ENCODE data around the gene TCF4. TPM values are rescaled to one million over a fixed set of nuclear protein-coding genes. Genes with fewer than 3 reads are reported as not detected.

Gene TCF4
- total RNA-seq, 1 experiment from 2014 or later = 55.8 TPM

- H3K9me3 ChIP-seq (replicated peaks) = no peaks in the 10 kb centered on the region
- H3K4me3 ChIP-seq = no peak overlapping the region
- H3K4me1 ChIP-seq (replicated peaks) = peaks cover 37% of the 10 kb centered on the region
- DNase-seq (ENCODE audit: low read depth in 1 of 2, low spot score in 2 of 2) = no peak
- no peak overlapping the region for H3K27ac ChIP-seq
- no peaks in the 10 kb centered on the region for H3K27me3 ChIP-seq (replicated peaks)
- H3K36me3 ChIP-seq = peaks cover 11% of the 10 kb centered on the region
Measured at GRCh38 chr18:55249550-55249949, 338.4 kb downstream of the TCF4 start.

GRCh38 chr18:55248495-55248894 is 339.5 kb downstream of the TCF4 start:
- no peak for DNase-seq (ENCODE audit: low read depth in 1 of 2, low spot score in 2 of 2)
- Histone ChIP-seq H3K27ac (no peak overlapping the region), H3K27me3 (replicated peaks) (no peaks in the 10 kb centered on the region), H3K36me3 (peaks cover 5% of the 10 kb centered on the region), H3K4me3 (no peak overlapping the region), H3K4me1 (replicated peaks) (peaks cover 37% of the 10 kb centered on the region), H3K9me3 (replicated peaks) (no peaks in the 10 kb centered on the region)

GRCh38 chr18:55247032-55247431 is 341.0 kb downstream of the TCF4 start:
- H3K27ac ChIP-seq = no peak overlapping the region
- peaks cover 24% of the 10 kb centered on the region for H3K4me1 ChIP-seq (replicated peaks)

GRCh38 chr18:55246278-55246677 is 341.7 kb downstream of the TCF4 start:
- DNase-seq (ENCODE audit: low read depth in 1 of 2, low spot score in 2 of 2) = no peak
- H3K9me3 ChIP-seq (replicated peaks) = no peaks in the 10 kb centered on the region
- no peaks in the 10 kb centered on the region for H3K27me3 ChIP-seq (replicated peaks)
- H3K4me1 ChIP-seq (replicated peaks) = peaks cover 16% of the 10 kb centered on the region
- no peak overlapping the region for H3K27ac ChIP-seq
- H3K4me3 ChIP-seq = no peak overlapping the region
- peaks cover 6% of the 10 kb centered on the region; the same call in 1 of the 2 replicates for H3K36me3 ChIP-seq

More at GRCh38 chr18:55247032-55247431, 341.0 kb downstream of the TCF4 start:
- H3K27me3 ChIP-seq (replicated peaks) = no peaks in the 10 kb centered on the region
- no peak for DNase-seq (ENCODE audit: low read depth in 1 of 2, low spot score in 2 of 2)
- peaks cover 6% of the 10 kb centered on the region; the same call in 1 of the 2 replicates for H3K36me3 ChIP-seq
- H3K4me3 ChIP-seq = no peak overlapping the region
- no peaks in the 10 kb centered on the region for H3K9me3 ChIP-seq (replicated peaks)

- Histone ChIP-seq H3K4me3 (no peak overlapping the region), H3K36me3 (peaks cover 6% of the 10 kb centered on the region; the same call in 1 of the 2 replicates), H3K27ac (no peak overlapping the region), H3K27me3 (replicated peaks) (no peaks in the 10 kb centered on the region), H3K4me1 (replicated peaks) (peaks cover 5% of the 10 kb centered on the region), H3K9me3 (replicated peaks) (no peaks in the 10 kb centered on the region)
- DNase-seq (ENCODE audit: low read depth in 1 of 2, low spot score in 2 of 2) = no peak
Measured at GRCh38 chr18:55245211-55245614, 342.8 kb downstream of the TCF4 start.

GRCh38 chr18:55244546-55244945 is 343.4 kb downstream of the TCF4 start:
- Histone ChIP-seq H3K4me1 (replicated peaks) (peaks cover 5% of the 10 kb centered on the region), H3K4me3 (no peak overlapping the region), H3K27me3 (replicated peaks) (no peaks in the 10 kb centered on the region), H3K36me3 (peaks cover 6% of the 10 kb centered on the region; the same call in 1 of the 2 replicates), H3K27ac (no peak overlapping the region), H3K9me3 (replicated peaks) (no peaks in the 10 kb centered on the region)
- DNase-seq (ENCODE audit: low read depth in 1 of 2, low spot score in 2 of 2) = no peak

- Histone ChIP-seq H3K9me3 (replicated peaks) (no peaks in the 10 kb centered on the region), H3K4me3 (no peak overlapping the region), H3K27me3 (replicated peaks) (no peaks in the 10 kb centered on the region), H3K4me1 (replicated peaks) (peaks cover 5% of the 10 kb centered on the region), H3K27ac (no peak overlapping the region), H3K36me3 (peaks cover 6% of the 10 kb centered on the region; the same call in 1 of the 2 replicates)
- DNase-seq (ENCODE audit: low read depth in 1 of 2, low spot score in 2 of 2) = no peak
Measured at GRCh38 chr18:55243857-55244256, 344.1 kb downstream of the TCF4 start.

- DNase-seq (ENCODE audit: low read depth in 1 of 2, low spot score in 2 of 2) = no peak
- Histone ChIP-seq H3K27me3 (replicated peaks) (no peaks in the 10 kb centered on the region), H3K9me3 (replicated peaks) (no peaks in the 10 kb centered on the region), H3K4me3 (no peak overlapping the region), H3K27ac (no peak overlapping the region), H3K36me3 (peaks cover 6% of the 10 kb centered on the region; the same call in 1 of the 2 replicates), H3K4me1 (replicated peaks) (peaks cover 5% of the 10 kb centered on the region)
Measured at GRCh38 chr18:55243255-55243654, 344.7 kb downstream of the TCF4 start.

- H3K27ac ChIP-seq = no peak overlapping the region
- no peaks in the 10 kb centered on the region for H3K9me3 ChIP-seq (replicated peaks)
- H3K4me1 ChIP-seq (replicated peaks) = no peaks in the 10 kb centered on the region
- peaks cover 6% of the 10 kb centered on the region for H3K36me3 ChIP-seq
- DNase-seq (ENCODE audit: low read depth in 1 of 2, low spot score in 2 of 2) = no peak
- no peak overlapping the region for H3K4me3 ChIP-seq
- no peaks in the 10 kb centered on the region for H3K27me3 ChIP-seq (replicated peaks)
Measured at GRCh38 chr18:55240978-55241377, 347.0 kb downstream of the TCF4 start.

- peaks cover 7% of the 10 kb centered on the region for H3K36me3 ChIP-seq
- 0 out of 2 replicates have a peak, but pooled peaks cover 1% of the 10 kb centered on the region for H3K4me1 ChIP-seq (replicated peaks)
- no peaks in the 10 kb centered on the region for H3K9me3 ChIP-seq (replicated peaks)
- DNase-seq (ENCODE audit: low read depth in 1 of 2, low spot score in 2 of 2) = no peak
- no peaks in the 10 kb centered on the region for H3K27me3 ChIP-seq (replicated peaks)
- no peak overlapping the region for H3K27ac ChIP-seq
- H3K4me3 ChIP-seq = no peak overlapping the region
Measured at GRCh38 chr18:55239740-55240139, 348.3 kb downstream of the TCF4 start.

GRCh38 chr18:55237660-55238059 is 350.3 kb downstream of the TCF4 start:
- no peak overlapping the region for H3K4me3 ChIP-seq
- no peak overlapping the region for H3K27ac ChIP-seq
- 0 out of 2 replicates have a peak, but pooled peaks cover 3% of the 10 kb centered on the region for H3K4me1 ChIP-seq (replicated peaks)
- H3K36me3 ChIP-seq = peaks cover 15% of the 10 kb centered on the region
- no peak for DNase-seq (ENCODE audit: low read depth in 1 of 2, low spot score in 2 of 2)
- no peaks in the 10 kb centered on the region for H3K9me3 ChIP-seq (replicated peaks)
- H3K27me3 ChIP-seq (replicated peaks) = no peaks in the 10 kb centered on the region

GRCh38 chr18:55236150-55236931 is 351.7 kb downstream of the TCF4 start:
- no peak for DNase-seq (ENCODE audit: low read depth in 1 of 2, low spot score in 2 of 2)
- 0 out of 2 replicates have a peak, but pooled peaks cover 3% of the 10 kb centered on the region for H3K4me1 ChIP-seq (replicated peaks)
- no peaks in the 10 kb centered on the region for H3K27me3 ChIP-seq (replicated peaks)
- H3K4me3 ChIP-seq = no peak overlapping the region
- H3K27ac ChIP-seq = no peak overlapping the region
- no peaks in the 10 kb centered on the region for H3K9me3 ChIP-seq (replicated peaks)
- H3K36me3 ChIP-seq = peaks cover 28% of the 10 kb centered on the region

GRCh38 chr18:55235094-55235461 is 352.9 kb downstream of the TCF4 start:
- no peaks in the 10 kb centered on the region for H3K27me3 ChIP-seq (replicated peaks)
- H3K4me3 ChIP-seq = no peak overlapping the region
- no peak for DNase-seq (ENCODE audit: low read depth in 1 of 2, low spot score in 2 of 2)
- H3K4me1 ChIP-seq (replicated peaks) = 0 out of 2 replicates have a peak, but pooled peaks cover 3% of the 10 kb centered on the region
- peaks cover 31% of the 10 kb centered on the region for H3K36me3 ChIP-seq
- no peak overlapping the region for H3K27ac ChIP-seq
- no peaks in the 10 kb centered on the region for H3K9me3 ChIP-seq (replicated peaks)

GRCh38 chr18:55234366-55235093 is 353.5 kb downstream of the TCF4 start:
- H3K27ac ChIP-seq = no peak overlapping the region
- 0 out of 2 replicates have a peak, but pooled peaks cover 3% of the 10 kb centered on the region for H3K4me1 ChIP-seq (replicated peaks)
- H3K4me3 ChIP-seq = no peak overlapping the region
- peaks cover 32% of the 10 kb centered on the region for H3K36me3 ChIP-seq
- no peaks in the 10 kb centered on the region for H3K27me3 ChIP-seq (replicated peaks)
- DNase-seq (ENCODE audit: low read depth in 1 of 2, low spot score in 2 of 2) = peak; percentile 60 to 65
- H3K9me3 ChIP-seq (replicated peaks) = no peaks in the 10 kb centered on the region
